ENCODE measurements around the gene NRTN.
A peak's percentile ranks its signal among the peaks of the same experiment; 100 is the strongest.
"Not testable (repeated sequence)": the region's sequence is repeated elsewhere in the genome, so short reads cannot be mapped to it uniquely, and the experiment has no call there.

The NRTN gene

GRCh38 chr19:5864013-5864720 is 59.3 kb downstream of the NRTN start:
- H3K4me3 ChIP-seq (ENCODE audit: control insufficient read depth, low read depth, low read length): no peak overlapping the region
- no peak for TF ChIP-seq CTCF (conservative IDR thresholded peaks at IDR 0.05; ENCODE audit: control insufficient read depth, insufficient read depth, low read depth, low read length)
- no peak for DNase-seq (ENCODE audit: low read depth)

DNA sequence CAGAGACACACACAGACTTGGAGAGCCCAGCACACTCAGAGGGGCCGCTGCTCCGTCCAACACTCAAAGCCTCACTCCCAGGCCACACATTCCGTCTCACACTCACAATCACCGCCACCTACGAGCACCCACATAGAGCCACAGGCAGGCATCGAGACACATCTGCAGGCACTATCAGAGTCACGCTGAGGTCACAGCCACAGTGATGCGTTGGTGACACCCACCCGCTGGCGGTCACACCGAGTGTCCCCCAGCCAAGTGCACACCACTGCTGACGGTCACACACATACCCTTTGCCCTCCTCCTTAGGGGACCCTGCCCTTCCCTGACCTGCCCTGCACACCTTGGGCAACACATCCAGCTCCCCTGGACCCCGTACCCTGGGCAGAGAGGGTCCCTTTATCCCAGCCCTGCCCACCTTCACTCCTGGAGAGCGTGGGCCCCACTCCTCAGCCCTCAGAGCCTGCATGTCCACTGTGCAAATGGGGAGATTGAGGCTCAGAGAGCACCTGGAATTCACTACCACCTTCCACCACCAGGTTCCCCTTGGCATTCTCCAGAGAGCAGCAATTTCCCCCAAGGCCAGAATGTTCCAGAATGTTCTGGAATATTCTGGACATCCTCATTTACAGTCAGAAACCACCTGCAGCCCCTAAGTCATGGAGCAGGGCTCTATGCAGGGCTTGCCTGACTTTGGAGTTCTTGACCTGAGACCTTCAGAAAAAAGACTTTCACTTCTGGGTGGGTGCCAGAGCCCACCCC is 60.0 kb downstream of the NRTN start:
- TF ChIP-seq CTCF (conservative IDR thresholded peaks at IDR 0.05; ENCODE audit: control insufficient read depth, insufficient read depth, low read depth, low read length): no peak
- no peak overlapping the region for H3K4me3 ChIP-seq (ENCODE audit: control insufficient read depth, low read depth, low read length)
- DNase-seq (ENCODE audit: low read depth): no peak

DNA sequence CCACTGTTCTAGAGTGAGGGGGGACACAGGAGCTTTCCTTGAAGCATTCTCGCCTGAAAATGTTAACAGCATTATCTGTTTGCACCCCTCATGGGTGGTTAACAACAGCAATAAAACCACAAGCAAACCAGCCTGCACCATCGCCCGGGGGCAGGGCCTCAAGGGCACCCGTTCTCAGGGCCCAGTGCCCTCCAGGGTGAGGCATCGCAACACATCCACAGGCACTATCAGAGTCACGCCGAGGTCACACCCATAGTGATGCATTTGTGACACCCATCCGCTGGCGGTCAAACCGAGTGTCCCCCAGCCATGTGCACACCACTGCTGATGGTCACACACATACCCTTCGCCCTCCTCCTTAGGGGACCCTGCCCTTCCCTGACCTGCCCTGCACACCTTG is 60.9 kb downstream of the NRTN start:
- TF ChIP-seq CTCF (conservative IDR thresholded peaks at IDR 0.05; ENCODE audit: control insufficient read depth, insufficient read depth, low read depth, low read length): no peak
- no peak for DNase-seq (ENCODE audit: low read depth)
- no peak overlapping the region for H3K4me3 ChIP-seq (ENCODE audit: control insufficient read depth, low read depth, low read length)

DNA sequence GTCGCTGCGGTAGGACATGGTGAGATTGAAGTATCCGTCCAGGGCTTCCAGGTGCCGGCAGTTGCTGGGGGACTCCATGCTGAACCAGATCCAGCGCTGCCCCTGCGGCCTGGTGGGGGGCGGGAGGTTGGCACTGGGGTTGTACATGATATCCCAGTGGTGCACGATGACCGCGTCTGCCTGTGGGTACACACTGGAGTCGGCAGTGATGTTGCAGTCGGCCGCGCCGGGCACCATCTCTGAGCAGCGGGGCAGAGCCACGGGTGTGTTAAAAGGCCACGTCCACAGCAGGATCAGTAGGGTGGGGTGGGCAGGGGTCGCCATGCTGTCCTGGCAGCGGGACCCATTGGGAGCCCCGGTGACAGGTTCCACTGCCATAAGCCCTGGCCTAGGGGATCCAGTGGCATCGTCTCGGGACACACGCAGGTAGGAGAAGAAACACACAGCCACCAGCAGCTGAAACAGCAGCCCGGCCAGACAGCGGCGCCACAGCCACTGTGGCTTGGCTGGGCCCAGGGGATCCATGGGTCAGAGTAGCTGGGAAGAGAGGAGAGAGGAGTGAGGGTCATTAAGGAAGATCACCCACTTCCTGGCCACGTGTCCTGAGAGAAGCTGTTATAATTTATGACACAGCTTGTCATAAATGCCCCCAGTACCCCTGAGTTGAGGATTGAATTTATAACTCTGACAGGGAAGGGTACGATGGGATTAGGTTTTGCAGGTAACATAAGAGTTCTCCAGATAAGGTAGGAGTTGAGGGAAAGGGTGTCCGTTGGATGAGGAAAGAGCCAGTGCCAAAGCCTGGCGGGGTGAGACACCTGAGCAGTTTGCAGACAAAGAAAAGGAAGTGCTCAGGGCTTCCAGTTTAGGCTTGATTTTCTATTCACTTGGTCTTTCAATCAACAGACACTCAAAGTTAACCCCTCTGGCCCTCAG is 62.6 kb downstream of the NRTN start:
- no peak for DNase-seq (ENCODE audit: low read depth)
- no peak for TF ChIP-seq CTCF (conservative IDR thresholded peaks at IDR 0.05; ENCODE audit: control insufficient read depth, insufficient read depth, low read depth, low read length)
- no peak overlapping the region for H3K4me3 ChIP-seq (ENCODE audit: control insufficient read depth, low read depth, low read length)

GRCh38 chr19:5870986-5871394 is 66.1 kb downstream of the NRTN start:
- H3K4me3 ChIP-seq (ENCODE audit: control insufficient read depth, low read depth, low read length): no peak overlapping the region
- DNase-seq (ENCODE audit: low read depth): no peak
- TF ChIP-seq CTCF (conservative IDR thresholded peaks at IDR 0.05; ENCODE audit: control insufficient read depth, insufficient read depth, low read depth, low read length): no peak

- no peak overlapping the region for H3K4me3 ChIP-seq (ENCODE audit: control insufficient read depth, low read depth, low read length)
- no peak for DNase-seq (ENCODE audit: low read depth)
- no peak for TF ChIP-seq CTCF (conservative IDR thresholded peaks at IDR 0.05; ENCODE audit: control insufficient read depth, insufficient read depth, low read depth, low read length)
These were observed 68.8 kb downstream of the NRTN start for GRCh38 chr19:5873617-5874199.

DNA sequence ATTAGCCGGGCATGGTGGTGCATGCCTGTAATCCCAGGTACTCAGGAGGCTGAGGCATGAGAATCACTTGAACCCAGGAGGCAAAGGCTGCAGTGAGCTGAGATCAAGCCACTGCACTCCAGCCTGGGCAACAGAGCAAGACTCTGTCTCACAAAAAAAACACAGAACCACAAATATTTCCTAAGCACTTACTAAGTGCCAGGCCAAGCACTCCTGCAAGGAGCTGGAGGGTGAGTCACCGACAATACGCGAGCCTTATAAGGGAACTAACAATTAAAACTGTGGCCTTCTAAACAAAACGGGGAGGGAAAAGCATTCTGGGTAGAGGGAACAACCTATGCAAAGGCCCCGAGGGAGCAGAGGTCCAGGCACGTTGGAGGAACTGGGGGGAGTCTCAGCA is 69.6 kb downstream of the NRTN start:
- peak; percentile 70 for DNase-seq (ENCODE audit: low read depth)
- H3K4me3 ChIP-seq (ENCODE audit: control insufficient read depth, low read depth, low read length): not testable (repeated sequence)

Data from fibroblast of mammary gland (primary cell).